ENCODE data around the gene AP5S1. TPM values are rescaled to one million over a fixed set of nuclear protein-coding genes. Genes with fewer than 3 reads are reported as not detected.

Gene AP5S1
- polyA plus RNA-seq, 1 donor from 2014 or later: 11.3 TPM

GRCh38 chr20:3876676-3877075 lies 56.3 kb downstream of the AP5S1 start:
- no peaks in the 10 kb centered on the region for H3K9me3 ChIP-seq (ENCODE audit: low read length)
- no peaks in the 10 kb centered on the region for H3K9me2 ChIP-seq (ENCODE audit: insufficient read depth, low read length)
- H3K27ac ChIP-seq (ENCODE audit: low read length): no peak overlapping the region
- no peaks in the 10 kb centered on the region for H3K36me3 ChIP-seq (ENCODE audit: insufficient read depth, low read length)
- no peaks in the 10 kb centered on the region for H3K27me3 ChIP-seq (ENCODE audit: insufficient read depth, low read depth, low read length)
- TF ChIP-seq SMC3 (conservative IDR thresholded peaks at IDR 0.05; ENCODE audit: poor library complexity) (no peak), MXI1 (conservative IDR thresholded peaks at IDR 0.05; ENCODE audit: poor library complexity, severe bottlenecking) (no peak), EP300 (conservative IDR thresholded peaks at IDR 0.05; ENCODE audit: poor library complexity, severe bottlenecking) (no peak), POLR2AphosphoS5 (IDR thresholded peaks at IDR 0.05) (no peak), TAF1 (IDR thresholded peaks at IDR 0.05; ENCODE audit: low read depth) (no peak), EZH2 (IDR thresholded peaks at IDR 0.05; ENCODE audit: borderline replicate concordance, insufficient read depth, low read length, poor library complexity, severe bottlenecking) (no peak)
- no peak overlapping the region for H2AFZ ChIP-seq (ENCODE audit: low read depth, low read length)
- H4K20me1 ChIP-seq (ENCODE audit: insufficient read depth): no peaks in the 10 kb centered on the region
- H3K4me2 ChIP-seq (ENCODE audit: low read length): no peak overlapping the region
- no peak overlapping the region for H3K4me3 ChIP-seq (ENCODE audit: low read length)
- H3F3A ChIP-seq (ENCODE audit: insufficient read depth, low read length, poor library complexity, severe bottlenecking): no peaks in the 10 kb centered on the region
- no peaks in the 10 kb centered on the region for H3K79me2 ChIP-seq (replicated peaks; ENCODE audit: insufficient read depth, low read length)
- no peak overlapping the region for H3K9ac ChIP-seq (ENCODE audit: low read length)

Other genes starting within 250 kb of the AP5S1 start
- gene GFRA4, start 157.1 kb upstream of the AP5S1 start, polyA plus RNA-seq: not detected in 2 replicates
- gene ADAM33, start 138.5 kb upstream of the AP5S1 start, polyA plus RNA-seq: not detected in 2 replicates
- 0.12 TPM in 1 of 2 replicates, not detected in the other for gene SIGLEC1, start 107.9 kb upstream of the AP5S1 start, polyA plus RNA-seq
- gene HSPA12B, start 87.9 kb upstream of the AP5S1 start, polyA plus RNA-seq: not detected in 2 replicates
- gene ADISSP, start 52.8 kb upstream of the AP5S1 start, polyA plus RNA-seq: 39.8 and 48.7 TPM in 2 replicates
- gene SPEF1, start 39.1 kb upstream of the AP5S1 start, polyA plus RNA-seq: 0.58 and 2.8 TPM in 2 replicates
- 37.9 and 46.6 TPM in 2 replicates for gene CENPB, start 33.8 kb upstream of the AP5S1 start, polyA plus RNA-seq
- 21.9 and 26.5 TPM in 2 replicates for gene CDC25B, start 24.2 kb upstream of the AP5S1 start, polyA plus RNA-seq
- 5.4 and 7.2 TPM in 2 replicates for gene MAVS, start 26.3 kb downstream of the AP5S1 start, polyA plus RNA-seq
- 41.7 and 53.0 TPM in 2 replicates for gene PANK2, start 68.8 kb downstream of the AP5S1 start, polyA plus RNA-seq
- gene RNF24, start 195.0 kb downstream of the AP5S1 start, polyA plus RNA-seq: 11.0 and 12.7 TPM in 2 replicates